GM12875 (cell line): ENCODE data around the gene GAPDH.

Experiments
- H3K4me3 ChIP-seq: one replicate; pipeline ENCODE4 v1.5.1; 2011; ENCODE audit warnings: low read depth, low read length, control low read depth
- TF ChIP-seq, protein P1 (sequence below): IDR thresholded peaks from 2 replicates; pipeline ENCODE4 v1.5.1; 2011; ENCODE audit warnings: low read depth, mild to moderate bottlenecking, control low read depth, inconsistent platforms, low read length, moderate library complexity, borderline replicate concordance; ENCODE audit not compliant: insufficient read depth

The GAPDH gene

DNA sequence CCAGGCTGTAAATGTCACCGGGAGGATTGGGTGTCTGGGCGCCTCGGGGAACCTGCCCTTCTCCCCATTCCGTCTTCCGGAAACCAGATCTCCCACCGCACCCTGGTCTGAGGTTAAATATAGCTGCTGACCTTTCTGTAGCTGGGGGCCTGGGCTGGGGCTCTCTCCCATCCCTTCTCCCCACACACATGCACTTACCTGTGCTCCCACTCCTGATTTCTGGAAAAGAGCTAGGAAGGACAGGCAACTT, 1.3 kb downstream of the GAPDH start:
- peak overlapping the region; percentile 93 for H3K4me3 ChIP-seq
- TF ChIP-seq, protein P1, sequence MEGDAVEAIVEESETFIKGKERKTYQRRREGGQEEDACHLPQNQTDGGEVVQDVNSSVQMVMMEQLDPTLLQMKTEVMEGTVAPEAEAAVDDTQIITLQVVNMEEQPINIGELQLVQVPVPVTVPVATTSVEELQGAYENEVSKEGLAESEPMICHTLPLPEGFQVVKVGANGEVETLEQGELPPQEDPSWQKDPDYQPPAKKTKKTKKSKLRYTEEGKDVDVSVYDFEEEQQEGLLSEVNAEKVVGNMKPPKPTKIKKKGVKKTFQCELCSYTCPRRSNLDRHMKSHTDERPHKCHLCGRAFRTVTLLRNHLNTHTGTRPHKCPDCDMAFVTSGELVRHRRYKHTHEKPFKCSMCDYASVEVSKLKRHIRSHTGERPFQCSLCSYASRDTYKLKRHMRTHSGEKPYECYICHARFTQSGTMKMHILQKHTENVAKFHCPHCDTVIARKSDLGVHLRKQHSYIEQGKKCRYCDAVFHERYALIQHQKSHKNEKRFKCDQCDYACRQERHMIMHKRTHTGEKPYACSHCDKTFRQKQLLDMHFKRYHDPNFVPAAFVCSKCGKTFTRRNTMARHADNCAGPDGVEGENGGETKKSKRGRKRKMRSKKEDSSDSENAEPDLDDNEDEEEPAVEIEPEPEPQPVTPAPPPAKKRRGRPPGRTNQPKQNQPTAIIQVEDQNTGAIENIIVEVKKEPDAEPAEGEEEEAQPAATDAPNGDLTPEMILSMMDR = no peak

DNA sequence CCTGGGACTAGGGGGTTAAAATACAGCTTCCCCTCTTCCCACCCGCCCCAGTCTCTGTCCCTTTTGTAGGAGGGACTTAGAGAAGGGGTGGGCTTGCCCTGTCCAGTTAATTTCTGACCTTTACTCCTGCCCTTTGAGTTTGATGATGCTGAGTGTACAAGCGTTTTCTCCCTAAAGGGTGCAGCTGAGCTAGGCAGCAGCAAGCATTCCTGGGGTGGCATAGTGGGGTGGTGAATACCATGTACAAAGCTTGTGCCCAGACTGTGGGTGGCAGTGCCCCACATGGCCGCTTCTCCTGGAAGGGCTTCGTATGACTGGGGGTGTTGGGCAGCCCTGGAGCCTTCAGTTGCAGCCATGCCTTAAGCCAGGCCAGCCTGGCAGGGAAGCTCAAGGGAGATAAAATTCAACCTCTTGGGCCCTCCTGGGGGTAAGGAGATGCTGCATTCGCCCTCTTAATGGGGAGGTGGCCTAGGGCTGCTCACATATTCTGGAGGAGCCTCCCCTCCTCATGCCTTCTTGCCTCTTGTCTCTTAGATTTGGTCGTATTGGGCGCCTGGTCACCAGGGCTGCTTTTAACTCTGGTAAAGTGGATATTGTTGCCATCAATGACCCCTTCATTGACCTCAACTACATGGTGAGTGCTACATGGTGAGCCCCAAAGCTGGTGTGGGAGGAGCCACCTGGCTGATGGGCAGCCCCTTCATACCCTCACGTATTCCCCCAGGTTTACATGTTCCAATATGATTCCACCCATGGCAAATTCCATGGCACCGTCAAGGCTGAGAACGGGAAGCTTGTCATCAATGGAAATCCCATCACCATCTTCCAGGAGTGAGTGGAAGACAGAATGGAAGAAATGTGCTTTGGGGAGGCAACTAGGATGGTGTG, 1.9 kb downstream of the GAPDH start:
- TF ChIP-seq, protein P1 = no peak
- H3K4me3 ChIP-seq = peak overlapping the region; percentile 93

- H3K4me3 ChIP-seq = peak overlapping the region; percentile 93
- TF ChIP-seq, protein P1 = no peak
Observed at GRCh38 chr12:6536894-6537579, 2.7 kb downstream of the GAPDH start.

GRCh38 chr12:6537580-6538419, 3.5 kb downstream of the GAPDH start:
- H3K4me3 ChIP-seq = peak overlapping the region; percentile 93
- TF ChIP-seq, protein P1 = peak; percentile 72

DNA sequence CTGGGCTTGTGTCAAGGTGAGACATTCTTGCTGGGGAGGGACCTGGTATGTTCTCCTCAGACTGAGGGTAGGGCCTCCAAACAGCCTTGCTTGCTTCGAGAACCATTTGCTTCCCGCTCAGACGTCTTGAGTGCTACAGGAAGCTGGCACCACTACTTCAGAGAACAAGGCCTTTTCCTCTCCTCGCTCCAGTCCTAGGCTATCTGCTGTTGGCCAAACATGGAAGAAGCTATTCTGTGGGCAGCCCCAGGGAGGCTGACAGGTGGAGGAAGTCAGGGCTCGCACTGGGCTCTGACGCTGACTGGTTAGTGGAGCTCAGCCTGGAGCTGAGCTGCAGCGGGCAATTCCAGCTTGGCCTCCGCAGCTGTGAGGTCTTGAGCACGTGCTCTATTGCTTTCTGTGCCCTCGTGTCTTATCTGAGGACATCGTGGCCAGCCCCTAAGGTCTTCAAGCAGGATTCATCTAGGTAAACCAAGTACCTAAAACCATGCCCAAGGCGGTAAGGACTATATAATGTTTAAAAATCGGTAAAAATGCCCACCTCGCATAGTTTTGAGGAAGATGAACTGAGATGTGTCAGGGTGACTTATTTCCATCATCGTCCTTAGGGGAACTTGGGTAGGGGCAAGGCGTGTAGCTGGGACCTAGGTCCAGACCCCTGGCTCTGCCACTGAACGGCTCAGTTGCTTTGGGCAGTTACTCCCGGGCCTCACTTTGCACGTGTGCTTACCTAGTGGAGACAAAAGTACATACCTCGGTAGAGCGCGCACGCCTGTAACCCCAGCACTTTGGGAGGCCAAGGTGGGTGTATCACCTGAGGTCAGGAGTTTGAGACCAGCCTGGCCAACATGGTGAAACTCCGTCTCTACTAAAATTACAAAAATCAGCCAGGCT, 4.3 kb downstream of the GAPDH start:
- TF ChIP-seq, protein P1 = no peak
- H3K4me3 ChIP-seq = no peak overlapping the region

DNA sequence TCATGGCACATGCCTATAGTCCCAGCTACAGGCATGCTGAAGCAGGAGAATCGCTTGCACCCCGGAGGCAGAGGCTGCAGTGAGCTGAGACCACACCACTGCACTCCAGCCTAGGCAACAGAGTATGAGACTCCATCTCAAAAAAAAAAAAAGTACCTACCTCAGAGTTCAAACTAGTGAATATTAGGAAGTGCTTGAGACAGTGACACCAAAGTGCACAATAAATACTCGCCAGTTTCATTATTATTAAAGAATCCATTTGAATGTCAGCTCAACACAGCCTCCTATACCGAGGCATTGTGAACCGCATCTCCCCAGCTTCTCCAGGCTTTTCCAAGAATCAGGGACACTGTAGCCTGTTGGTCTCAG, 5.0 kb downstream of the GAPDH start:
- TF ChIP-seq, protein P1 = no peak
- no peak overlapping the region for H3K4me3 ChIP-seq
